GM19468 (cell line): Measurements from ENCODE around the gene ABCD3.
"Not testable (repeated sequence)": the region's sequence is repeated elsewhere in the genome, so short reads cannot be mapped to it uniquely, and the experiment has no call there.

ENCODE experiments used
- ATAC-seq: cut with Tn5 transposase; IDR thresholded peaks from one replicate; pipeline ENCODE4 v1.9.1; 2021; ENCODE audit warnings: mild to moderate bottlenecking, moderate library complexity, moderate number of reproducible peaks; ENCODE audit not compliant: unreplicated experiment; ENCODE audit errors: extremely low read depth

Gene ABCD3

DNA sequence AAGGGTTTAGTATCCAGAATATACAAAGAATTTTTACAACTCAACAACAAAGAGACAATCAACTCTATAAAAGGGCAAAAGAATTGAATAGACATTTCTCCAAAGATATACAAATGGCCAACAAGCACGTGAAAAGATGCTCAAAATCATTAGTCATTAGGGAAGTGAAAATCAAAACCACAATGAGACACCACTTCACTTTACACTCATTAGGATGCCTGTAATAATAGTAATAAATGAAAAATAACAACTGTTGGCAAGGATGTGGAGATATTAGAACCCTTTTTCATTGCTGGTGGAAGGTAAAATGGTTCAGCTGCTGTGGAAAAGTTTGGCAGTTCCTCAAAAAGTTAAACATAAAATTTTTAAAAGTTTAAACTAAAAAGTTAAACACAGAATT, 7.0 kb upstream of the ABCD3 start:
- peak; percentile 78 for ATAC-seq

DNA sequence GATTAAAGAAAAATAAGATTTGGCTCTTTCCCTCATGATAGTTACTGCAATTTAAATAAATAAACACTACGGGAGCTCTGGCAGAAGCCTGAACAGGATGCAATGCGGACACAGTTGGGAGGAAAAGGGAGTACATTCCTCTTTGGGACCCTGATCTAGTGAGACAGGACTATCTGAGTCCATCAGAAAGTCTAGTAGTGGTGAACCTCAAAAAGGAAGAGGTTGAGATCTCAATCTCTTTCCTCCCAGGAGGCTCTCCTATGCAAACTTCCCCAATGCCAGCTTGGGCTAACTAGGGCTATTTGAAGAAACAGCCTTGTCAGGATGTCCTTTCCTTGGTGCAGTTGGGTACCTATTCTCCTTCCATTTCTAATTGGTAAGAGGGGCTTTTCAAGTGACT, 4.9 kb upstream of the ABCD3 start:
- ATAC-seq: no peak

DNA sequence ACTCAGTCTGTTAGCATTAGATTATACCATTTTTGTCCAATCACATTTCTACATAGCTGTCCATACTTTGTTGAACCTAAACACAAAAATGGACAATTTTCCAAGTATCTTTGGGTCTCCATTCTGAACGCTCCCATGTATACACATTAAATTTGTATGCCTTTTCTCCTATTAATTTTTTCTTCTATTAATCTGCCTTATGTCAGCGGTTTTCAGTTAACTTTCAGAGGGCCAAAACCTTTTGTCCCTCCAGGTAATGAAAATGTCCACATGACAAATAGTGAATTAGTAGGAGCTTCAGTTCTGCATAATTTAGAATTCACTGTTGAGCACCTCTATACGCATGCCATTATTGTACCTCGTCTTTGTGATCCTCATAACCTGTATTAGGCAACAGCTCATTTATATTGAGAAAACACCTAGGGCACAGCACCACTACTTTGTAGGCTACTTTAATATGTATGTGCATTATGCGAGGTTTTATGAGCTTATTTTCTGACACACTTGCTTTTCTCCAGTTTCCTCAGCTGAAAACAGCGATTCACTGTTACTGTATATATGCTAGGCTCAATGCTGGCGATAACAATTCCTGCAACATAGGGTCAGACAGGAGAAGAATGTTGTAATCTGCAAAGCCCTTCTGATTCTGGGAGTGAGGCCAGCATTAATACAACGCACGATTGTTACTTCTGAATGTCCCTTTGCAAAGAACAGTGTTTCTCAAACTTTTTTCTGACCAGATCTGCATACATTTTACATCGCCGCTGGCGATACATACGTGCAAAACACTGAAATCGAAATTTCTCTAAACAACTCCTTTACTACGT, 1.1 kb upstream of the ABCD3 start:
- no peak for ATAC-seq

DNA sequence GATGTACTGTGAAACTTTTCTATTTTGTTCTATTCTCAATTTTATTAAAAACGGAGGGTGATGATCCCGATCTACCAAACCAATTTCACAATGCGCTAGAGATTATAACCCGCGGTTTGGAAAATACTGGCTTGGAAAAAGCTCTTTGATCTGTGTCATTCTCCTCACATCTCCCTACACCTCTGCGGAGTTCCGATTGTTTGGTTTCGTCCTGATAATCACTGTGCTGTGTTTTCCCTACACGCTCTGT, 536 bp upstream of the ABCD3 start:
- no peak for ATAC-seq

DNA sequence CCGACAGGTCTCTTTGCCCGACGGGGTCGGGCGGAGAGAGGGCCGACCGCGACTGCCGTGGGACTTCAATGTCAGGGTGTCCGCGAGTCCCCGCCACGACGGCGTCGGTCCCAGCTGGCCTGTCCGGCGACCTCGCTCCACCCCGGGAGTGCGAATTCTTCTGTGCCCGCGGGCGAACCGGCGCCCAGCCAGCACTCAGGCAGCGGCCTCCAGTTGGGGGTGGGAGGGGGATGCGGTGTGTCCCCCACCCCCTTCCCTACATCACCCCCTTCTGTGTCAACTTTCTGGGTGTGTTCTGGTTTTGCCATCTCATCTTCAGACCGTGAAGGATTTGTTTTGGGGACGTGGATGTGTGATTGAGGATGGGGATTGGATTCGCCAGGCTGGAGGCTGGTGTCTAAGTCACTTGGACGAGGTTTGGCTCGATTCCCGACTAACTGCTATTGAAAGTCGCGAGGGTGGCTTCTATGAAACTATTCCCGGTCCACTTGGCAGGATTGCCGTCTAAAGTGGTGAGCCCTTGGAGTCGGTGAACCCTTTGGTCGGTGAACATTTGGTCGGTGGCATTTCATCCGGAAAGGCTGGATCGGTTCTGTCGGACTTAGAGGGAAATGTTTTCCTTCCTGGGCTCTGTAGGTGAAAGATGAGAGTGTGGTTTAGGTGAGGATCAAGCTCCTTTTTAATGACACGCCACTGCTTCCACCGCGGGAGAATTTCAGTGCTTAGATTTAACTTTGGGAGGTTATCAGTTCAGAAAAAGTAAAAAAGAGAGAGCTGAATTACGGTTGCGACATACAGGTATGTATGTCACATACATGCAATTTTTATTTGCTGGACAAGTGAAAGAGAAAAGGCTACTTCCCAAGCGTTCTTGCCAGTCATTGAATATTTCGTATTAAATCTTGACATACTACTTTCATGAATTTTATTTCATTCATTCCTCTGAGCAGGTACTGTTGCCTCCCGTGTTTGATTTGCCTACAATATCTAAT, 771 bp downstream of the ABCD3 start:
- ATAC-seq: no peak

- ATAC-seq: no peak
Observed at GRCh38 chr1:94422115-94422820, 4.1 kb downstream of the ABCD3 start.

GRCh38 chr1:94425821-94426484, 7.8 kb downstream of the ABCD3 start:
- ATAC-seq: no peak

GRCh38 chr1:94426485-94426870, 8.3 kb downstream of the ABCD3 start:
- not testable (repeated sequence) for ATAC-seq

- no peak for ATAC-seq
Observed at GRCh38 chr1:94428441-94428840, 10.3 kb downstream of the ABCD3 start.

GRCh38 chr1:94428927-94429528, 10.8 kb downstream of the ABCD3 start:
- ATAC-seq: not testable (repeated sequence)

DNA sequence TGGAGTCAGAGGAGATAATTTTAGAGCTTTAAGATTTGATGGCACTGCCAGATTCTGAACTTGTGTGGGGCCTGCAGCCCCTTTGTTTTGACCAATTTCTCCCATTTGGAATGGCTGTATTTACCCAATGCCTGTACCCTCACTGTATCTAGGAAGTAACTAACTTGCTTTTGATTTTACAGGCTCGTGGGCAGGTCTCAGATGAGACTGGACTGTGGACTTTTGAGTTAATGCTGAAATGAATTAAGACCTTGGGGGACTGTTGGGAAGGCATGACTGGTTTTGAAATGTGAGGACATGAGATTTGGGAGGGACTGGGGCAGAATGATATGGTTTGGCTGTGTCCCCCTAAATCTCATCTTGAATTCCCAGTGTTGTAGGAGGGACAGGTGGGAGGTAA, 11.9 kb downstream of the ABCD3 start:
- ATAC-seq: not testable (repeated sequence)

- ATAC-seq: no peak
Observed at GRCh38 chr1:94433866-94434265, 15.7 kb downstream of the ABCD3 start.

GRCh38 chr1:94434365-94435045, 16.3 kb downstream of the ABCD3 start:
- ATAC-seq: no peak

GRCh38 chr1:94438692-94439276, 20.6 kb downstream of the ABCD3 start:
- no peak for ATAC-seq

GRCh38 chr1:94440088-94440487, 21.9 kb downstream of the ABCD3 start:
- ATAC-seq: no peak

GRCh38 chr1:94443067-94443466, 24.9 kb downstream of the ABCD3 start:
- ATAC-seq: not testable (repeated sequence)

GRCh38 chr1:94444819-94445218, 26.6 kb downstream of the ABCD3 start:
- ATAC-seq: not testable (repeated sequence)

DNA sequence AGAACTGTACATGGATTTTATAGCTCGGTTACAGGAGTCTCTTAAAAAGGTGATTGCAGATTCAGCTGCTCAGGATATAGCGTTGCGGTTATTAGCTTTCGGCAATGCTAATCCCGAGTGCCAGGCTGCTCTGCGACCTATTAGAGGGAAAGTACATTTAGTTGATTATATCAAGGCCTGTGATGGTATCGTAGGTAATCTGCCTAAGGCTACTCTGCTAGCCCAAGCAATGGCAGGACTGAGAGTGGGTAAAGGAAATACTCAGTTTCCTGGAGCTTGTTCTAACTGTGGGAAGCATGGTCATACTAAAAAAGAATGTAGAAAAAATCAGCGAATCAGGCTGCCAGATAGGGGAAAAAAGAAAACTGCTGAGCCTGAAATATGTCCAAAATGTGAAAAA, 27.5 kb downstream of the ABCD3 start:
- not testable (repeated sequence) for ATAC-seq

GRCh38 chr1:94446177-94446576, 28.0 kb downstream of the ABCD3 start:
- not testable (repeated sequence) for ATAC-seq
